ENCODE measurements around the gene PDLIM1. TPM values are rescaled to one million over a fixed set of nuclear protein-coding genes. Genes with fewer than 3 reads are reported as not detected.
A peak's percentile ranks its signal among the peaks of the same experiment; 100 is the strongest.
"Not testable (repeated sequence)": the region's sequence is repeated elsewhere in the genome, so short reads cannot be mapped to it uniquely, and the experiment has no call there.

PDLIM1 gene
- polyA plus RNA-seq, 10 donors, result 30.8 to 68.4 (median 49.6) TPM

DNA sequence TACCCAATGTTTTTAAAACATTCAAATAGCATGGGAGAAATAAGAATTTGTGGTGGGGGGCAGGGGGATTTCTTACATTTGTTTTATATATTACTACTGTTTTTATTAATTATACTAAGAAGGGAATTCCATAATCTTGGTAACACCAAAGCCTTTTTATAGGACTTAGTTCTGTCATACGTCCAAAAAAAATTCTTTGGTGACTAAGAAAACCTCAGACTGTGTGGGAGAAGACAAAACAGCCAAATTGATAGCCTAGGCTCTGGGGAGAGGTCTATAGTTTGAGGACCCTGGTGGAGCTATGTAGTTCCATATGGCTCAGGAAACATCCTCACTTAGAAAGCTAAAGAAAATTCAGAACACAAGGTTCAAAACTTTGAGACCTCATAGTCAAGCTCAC, 73.3 kb downstream of the PDLIM1 start:
- no peak for DNase-seq

GRCh38 chr10:95214793-95215192, 76.0 kb downstream of the PDLIM1 start:
- no peak for DNase-seq

DNA sequence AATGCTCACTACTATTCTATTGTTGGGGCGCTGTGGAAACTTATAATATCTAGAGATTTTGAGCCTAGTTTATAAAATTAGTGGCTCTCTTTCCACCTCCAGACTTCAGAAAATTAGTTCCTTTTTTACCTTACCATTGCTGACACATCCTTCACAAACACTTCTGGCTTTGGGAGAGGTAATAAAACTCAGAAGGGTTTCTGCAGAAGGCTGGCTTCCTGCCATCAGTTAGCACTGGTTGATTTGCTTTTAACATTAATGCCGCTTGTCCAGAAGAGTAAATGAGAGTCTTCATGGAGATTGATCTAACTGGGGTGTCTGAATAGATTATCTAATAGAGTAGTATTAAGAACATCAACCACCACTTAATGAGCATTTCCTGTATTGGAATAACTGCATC, 76.4 kb downstream of the PDLIM1 start:
- DNase-seq, result no peak

DNA sequence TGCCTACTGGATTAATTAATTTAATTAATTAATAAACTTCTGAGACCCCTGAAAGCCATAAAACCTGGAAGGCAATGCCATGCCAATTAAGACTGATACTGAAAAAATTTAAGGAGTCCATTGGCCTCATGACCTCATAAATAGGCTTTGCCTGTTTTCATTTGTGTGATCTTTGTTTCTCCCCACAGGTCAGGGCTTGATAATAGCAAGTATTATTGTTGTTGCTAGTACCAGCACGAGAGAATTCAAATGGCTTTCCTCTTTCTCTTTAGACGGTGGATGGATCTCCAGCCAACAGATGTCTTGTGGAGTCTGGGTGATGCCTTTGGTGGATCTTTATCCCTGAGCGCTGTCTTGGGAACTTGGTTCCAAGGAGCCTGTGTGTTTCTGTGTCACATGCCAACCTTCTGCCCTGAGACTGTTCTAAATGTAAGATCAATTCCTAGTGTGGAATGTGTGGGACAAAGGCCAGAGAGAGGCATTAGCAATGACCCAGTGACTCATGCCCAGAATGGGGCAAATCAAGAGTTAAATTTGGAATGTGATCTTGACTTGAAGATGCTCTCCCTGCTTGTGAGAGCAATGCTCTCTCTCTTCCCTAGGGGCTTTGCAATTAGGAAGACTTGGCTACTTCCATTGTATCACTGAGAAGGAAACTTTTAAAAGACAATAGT, 79.1 kb downstream of the PDLIM1 start:
- no peak for DNase-seq

- DNase-seq, result no peak
Observed at GRCh38 chr10:95209509-95210127, 81.2 kb downstream of the PDLIM1 start.

DNA sequence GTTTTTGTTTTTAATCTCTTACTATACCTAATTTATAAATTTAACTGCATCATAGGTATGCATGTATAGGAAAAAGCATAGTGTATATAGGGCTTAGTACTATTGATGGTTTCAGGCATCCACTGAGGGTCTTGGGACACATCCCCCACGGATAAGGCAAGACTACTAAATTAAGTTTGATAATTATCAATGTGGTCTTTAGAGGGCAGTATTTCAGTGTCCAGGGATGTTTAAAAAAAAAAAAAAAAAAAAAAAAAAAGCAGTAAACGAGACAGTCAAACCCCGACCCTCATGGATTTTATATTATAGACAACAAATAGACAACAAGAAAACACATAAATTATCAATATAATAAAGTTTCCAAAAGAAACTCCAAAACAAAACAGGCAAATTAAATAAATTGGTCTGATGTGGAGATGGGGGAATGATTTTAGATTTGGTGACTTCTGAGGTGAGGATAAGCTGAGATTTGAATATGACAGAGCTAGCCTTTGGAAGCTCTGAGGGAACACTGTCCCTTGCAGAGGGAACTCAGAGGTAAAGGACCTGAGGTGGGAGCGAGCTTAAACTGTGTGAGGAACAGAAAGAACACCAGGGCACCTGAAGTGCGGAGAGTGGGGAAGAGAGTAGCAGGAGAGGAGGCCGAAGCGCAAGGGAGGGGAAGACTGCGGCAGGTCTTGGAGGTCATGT, 82.0 kb downstream of the PDLIM1 start:
- no peak for DNase-seq

DNA sequence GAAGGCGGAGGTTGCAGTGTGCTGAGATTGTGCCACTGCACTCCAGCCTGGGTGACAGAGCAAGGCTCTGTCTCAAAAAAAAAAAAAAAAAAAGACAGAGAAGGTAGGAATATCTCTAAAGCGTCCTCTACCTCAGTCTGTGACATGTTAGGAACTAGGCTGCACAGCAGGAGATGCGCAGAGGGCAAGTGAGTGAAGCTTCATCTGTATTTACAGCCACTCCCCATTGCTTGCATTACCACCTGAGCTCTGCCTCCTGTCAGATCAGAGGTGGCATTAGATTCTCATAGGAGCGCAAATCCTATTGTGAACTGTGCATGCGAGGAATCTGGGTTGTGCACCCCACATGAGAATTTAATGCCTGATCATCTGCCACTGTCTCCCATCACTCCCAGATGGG, 87.9 kb downstream of the PDLIM1 start:
- DNase-seq, result not testable (repeated sequence)

- no peak for DNase-seq
Observed at GRCh38 chr10:95201736-95202135, 89.1 kb downstream of the PDLIM1 start.

DNA sequence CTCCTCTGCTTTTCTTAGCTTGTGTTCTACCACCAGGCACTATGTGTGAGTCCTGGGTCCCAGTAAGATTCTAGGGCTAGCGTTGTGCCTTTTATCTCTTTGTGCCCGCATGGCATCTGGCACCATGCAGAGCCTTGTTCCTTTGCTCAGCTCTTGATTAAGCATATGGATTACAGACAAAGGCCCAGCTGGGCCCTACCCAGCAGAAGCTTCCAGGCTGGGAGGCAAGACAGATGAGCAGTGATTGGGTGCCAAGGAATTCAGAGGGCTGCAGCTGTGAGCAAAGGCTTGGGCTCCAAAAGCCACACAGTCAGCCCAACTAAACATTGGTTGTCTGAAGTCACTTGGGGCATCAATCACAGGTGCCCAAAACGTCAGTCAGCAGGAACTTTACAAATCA, 94.8 kb downstream of the PDLIM1 start:
- peak in 1 of 3 donors; percentile 34 for DNase-seq

DNA sequence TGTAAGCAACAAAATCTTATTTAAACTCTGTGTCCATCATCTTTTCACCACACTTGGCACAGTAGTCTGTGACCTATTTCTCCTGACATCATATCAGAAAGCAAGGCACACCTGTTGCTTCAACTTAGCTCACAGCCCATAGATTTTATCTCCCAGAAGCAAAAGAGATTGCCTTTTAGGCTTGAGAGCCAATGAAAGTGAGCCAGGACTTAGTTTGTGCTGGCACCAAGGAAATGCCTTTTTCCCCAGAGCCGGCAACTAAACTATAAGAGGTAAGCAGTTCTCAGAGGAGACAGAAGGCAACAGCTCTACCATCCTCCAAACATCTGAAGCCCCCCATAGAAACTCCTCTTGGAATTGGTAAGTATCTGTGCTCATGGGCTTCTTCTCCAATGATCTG, 96.9 kb downstream of the PDLIM1 start, which contains the start of gene ACSM6:
ACSM6 (plus strand) TSS at position 295 of the 400 bp plus-strand sequence. CDS start 248 bp downstream, outside the sequence.
- DNase-seq, result no peak

DNA sequence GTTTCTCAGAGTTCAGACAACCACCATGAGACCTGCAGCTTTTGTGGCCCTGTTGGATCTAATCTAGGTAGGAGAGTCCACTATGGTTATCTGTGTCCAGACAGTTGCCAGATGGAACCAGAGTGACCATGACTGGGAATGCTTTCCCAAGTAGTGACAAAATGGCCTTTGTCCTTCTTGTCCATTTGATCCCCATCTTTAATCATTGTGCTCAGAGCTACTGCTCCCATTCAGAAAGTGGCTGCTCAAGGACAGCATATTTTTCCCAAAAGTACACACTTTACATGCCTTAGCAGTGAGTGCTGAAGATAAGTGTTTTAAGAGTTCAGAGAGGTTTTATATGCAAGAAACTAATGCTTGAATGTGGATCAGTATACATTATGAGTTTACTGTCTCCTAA, 102.2 kb downstream of the PDLIM1 start:
- DNase-seq, result no peak

- no peak for DNase-seq
Observed at GRCh38 chr10:95187617-95188016, 103.2 kb downstream of the PDLIM1 start.

Other genes starting within 250 kb of the PDLIM1 start
- under 1 TPM; 0.07 to 0.69 (median 0.30) TPM for gene CYP2C8, start 221.5 kb downstream of the PDLIM1 start, polyA plus RNA-seq (ENCODE audit: insufficient read length in 10 of 10)
- gene ACSM6, start 96.8 kb downstream of the PDLIM1 start, polyA plus RNA-seq (ENCODE audit: insufficient read length in 10 of 10), result under 1 TPM in 1 of 10 donors, not detected in 9; 0.09 TPM